GM23248 (cell line): ENCODE data around the gene ALOX12B.

ENCODE experiments used
- EZH2 ChIP-seq: fragments of 200-600 bp; sonication (generic); IDR thresholded peaks from 2 replicates; pipeline ENCODE4 v1.6.1; 2018; ENCODE audit warnings: antibody characterized with exemption, mild to moderate bottlenecking; ENCODE audit not compliant: insufficient read depth, poor library complexity, severe bottlenecking
- EZH2phosphoT487 ChIP-seq: fragments of 200-600 bp; sonication (generic); IDR thresholded peaks from 2 replicates; pipeline ENCODE4 v1.6.1; 2018; ENCODE audit warnings: antibody characterized with exemption, moderate library complexity, mild to moderate bottlenecking, low read depth; ENCODE audit not compliant: insufficient read depth

- TF ChIP-seq EZH2 (no peak), EZH2phosphoT487 (no peak)
Observed at GRCh38 chr17:8104911-8105310, 17.4 kb upstream of the ALOX12B start.
